HG03108 (cell line): ENCODE results near the gene HLCS.
"Not testable (repeated sequence)": the region's sequence is repeated elsewhere in the genome, so short reads cannot be mapped to it uniquely, and the experiment has no call there.

ENCODE experiments used
- ATAC-seq: cut with Tn5 transposase; IDR thresholded peaks from one replicate; pipeline ENCODE4 v1.9.1; 2021; ENCODE audit warnings: moderate library complexity; ENCODE audit not compliant: unreplicated experiment

The HLCS gene

GRCh38 chr21:36966066-36966820 lies at the start of gene HLCS:
Gene HLCS, minus strand, starts transcription at chr21:36966669. Its CDS starts 31 bp downstream, at chr21:36966638.
- peak; percentile 77 for ATAC-seq

- ATAC-seq, result peak; percentile 97
Measured at GRCh38 chr21:37009740-37010341, 43.4 kb upstream of the HLCS start.

GRCh38 chr21:37008724-37009123 lies 42.3 kb upstream of the HLCS start:
- ATAC-seq, result no peak

DNA sequence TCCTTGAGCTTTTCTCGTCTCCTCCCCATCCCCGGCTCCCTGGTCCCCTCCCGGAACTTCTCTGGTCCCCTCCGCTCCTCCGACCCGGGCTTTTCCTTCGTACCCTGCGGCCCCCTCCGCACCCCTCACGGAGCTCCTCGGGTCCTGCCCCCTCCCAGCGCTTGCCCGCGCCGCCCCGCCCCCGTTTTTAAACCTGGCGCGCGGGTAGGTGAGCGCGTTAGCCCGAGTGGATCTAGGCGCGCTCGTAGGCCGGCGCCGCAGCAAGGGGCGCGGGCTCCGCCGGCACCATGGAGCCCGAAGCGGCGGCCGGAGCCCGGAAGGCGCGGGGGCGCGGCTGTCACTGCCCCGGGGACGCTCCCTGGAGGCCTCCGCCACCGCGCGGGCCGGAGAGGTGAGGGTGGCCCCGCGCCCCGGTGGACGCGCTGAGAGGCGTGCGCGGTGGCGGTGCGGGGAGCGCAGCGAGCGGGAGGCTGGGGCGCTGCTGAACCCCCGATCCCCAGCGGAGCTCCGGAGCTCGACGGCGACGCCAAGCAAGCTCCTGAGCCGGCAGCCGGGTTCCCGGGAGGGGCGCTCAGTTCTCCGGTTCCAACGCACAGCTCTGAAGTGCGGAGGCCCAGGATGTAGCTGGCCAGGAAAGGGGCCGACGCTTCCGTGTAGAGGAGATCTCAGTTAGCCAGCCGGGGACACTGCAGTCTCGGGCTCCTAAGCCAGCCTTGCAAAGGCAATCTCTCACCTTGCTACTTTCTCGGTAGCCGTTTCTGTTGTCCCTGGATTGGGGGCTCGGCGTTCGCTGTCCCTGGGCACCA lies 40.2 kb upstream of the HLCS start, which contains the start of gene RIPPLY3:
TSS of gene RIPPLY3 (plus strand) at position 217 of the 806 bp plus-strand sequence. CDS start at position 288, 71 bp downstream.
- no peak for ATAC-seq

- ATAC-seq, result no peak
Measured at GRCh38 chr21:37005548-37006485, 39.3 kb upstream of the HLCS start.

DNA sequence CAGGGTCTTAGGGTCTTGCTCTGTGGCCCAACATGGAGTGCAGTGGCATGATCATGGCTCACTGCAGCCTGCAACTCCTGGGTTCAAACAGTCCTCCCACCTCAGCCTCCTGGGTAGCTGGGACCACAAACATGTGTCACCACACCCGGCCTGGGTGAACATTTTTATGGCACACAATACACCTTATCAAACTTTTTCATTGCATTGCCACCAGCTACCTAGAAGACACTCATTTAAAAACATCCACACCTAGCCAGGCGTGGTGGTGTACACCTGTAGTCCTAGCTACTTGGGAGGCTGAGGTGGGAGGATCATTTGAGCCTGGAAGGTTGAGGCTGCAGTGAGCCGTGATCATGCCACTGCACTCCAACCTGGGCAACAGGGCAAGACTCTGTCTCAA lies 37.4 kb upstream of the HLCS start:
- not testable (repeated sequence) for ATAC-seq

GRCh38 chr21:37002851-37003250 lies 36.4 kb upstream of the HLCS start:
- ATAC-seq, result not testable (repeated sequence)

DNA sequence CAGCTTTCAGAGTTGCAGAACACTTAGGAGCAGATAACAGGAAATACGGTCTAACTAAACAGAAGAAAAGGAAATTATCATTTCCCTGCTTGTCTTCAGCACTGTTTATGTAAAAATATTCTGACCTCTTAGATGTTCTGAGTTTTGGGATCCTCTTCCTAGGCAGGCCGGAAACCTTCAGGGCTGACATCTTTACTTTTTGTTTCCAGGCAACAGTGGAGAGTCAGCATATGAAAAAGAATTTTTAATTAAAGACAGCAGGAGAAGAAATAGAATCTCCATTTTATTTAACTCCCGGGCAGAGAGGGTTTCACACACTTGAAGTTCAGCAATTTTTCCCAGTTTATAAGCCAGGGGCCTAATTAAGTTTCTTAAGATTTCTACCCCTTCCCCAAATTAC lies 35.0 kb upstream of the HLCS start:
- ATAC-seq, result no peak

DNA sequence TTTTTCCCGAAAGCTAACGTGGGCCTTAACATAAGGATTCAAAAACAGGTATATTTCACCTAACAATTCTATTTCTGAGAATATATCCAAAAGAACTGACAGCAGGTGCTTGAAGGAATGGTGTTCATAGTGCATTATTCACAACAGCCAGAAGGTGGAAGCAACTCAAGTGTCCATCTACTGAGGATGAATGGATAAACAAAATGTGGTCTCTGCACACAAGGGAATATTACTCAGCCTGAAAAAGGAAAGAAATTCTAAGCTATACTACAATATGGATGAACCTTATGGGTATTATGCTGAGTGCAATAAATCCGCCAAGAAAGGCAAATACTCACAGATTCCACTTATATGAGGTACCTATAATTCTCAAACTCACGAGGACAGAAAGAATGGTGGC lies 33.9 kb upstream of the HLCS start:
- no peak for ATAC-seq

- no peak for ATAC-seq
Measured at GRCh38 chr21:36999131-36999898, 32.8 kb upstream of the HLCS start.

GRCh38 chr21:36995285-36995684 lies 28.8 kb upstream of the HLCS start:
- not testable (repeated sequence) for ATAC-seq

- ATAC-seq, result no peak
Measured at GRCh38 chr21:36994501-36995158, 28.2 kb upstream of the HLCS start.

DNA sequence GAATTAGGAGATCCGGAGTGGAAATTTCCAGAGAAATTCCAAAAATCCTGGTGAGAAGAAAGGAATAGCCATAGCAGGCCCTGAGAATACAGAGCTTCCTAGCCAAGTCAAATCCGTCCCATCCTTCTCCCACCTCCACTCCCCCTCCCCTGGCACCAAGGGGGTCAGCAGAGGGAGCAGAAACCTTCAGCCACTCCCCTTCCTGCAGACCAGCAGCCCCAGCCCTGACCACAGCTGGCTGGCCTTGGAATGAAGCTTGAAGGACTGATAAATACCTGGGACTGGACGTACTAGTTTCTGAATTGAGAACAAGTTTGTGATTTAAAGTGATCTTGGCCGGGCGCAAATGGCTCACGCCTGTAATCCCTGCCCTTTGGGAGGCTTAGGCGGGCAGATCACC lies 26.2 kb upstream of the HLCS start:
- ATAC-seq, result no peak

- ATAC-seq, result no peak
Measured at GRCh38 chr21:36990508-36991205, 24.2 kb upstream of the HLCS start.

DNA sequence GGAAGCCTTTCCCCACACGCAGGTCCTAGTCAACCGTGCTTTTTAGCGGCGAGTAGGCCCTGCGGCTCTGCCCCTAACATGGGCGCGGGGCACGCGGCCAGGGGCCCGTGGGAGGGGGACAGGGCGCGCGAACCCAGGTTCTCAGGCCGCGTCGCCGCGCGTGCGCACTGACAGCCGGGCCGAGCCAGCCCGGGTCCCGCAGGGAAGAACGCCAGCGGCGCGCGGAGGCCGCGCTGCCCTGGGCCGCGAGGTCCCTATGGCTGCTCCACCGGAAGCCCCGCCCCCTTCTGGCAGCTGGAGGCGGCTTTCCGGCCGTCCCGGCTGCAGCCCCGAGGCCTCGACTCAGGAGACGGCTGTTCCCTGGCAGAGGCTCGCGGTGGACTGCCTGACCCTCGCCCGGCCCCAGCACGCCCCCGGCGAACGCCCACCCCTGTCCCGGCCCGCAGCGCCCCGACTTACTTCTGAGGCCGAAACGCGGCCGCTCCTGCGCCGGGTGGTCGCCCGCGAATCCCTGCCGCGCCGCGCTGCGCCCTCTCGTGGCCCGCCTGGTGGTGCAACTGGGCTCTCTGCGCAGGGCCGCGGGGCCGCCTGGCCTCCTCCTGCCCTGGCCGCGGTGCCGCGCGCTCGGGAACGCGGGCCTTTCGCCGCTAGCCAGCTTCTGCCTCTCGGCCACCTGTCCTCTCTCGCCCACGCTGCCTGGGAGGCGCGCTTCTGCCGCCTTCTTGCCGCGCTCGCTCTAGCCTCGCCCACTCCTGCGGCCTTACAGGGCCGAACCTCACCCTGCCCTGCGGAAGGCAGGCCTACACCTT lies 23.4 kb upstream of the HLCS start:
- peak; percentile 91 for ATAC-seq

DNA sequence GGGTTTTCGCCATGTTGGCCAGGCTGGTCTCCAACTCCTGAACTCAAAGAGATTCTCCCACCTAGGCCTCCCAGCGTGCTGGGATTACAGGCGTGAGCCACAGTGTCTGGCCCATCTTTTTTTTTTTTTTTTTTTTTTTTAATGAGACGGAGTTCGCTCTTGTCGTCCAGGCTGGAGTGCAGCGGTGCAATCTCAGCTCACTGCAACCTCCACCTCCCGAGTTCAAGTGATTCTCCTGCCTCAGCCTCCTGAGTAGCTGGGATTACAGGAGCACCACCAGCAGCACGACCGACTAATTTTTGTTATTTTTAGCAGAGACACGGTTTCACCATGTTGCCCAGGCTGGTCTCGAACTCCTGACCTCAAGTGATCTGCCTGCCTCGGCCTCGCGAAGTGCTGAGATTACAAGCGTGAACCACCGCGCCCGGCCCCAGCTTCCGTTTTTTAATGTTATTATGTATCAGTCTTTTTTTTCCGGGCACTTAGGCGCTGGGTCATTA lies 22.8 kb upstream of the HLCS start:
- ATAC-seq, result not testable (repeated sequence)

DNA sequence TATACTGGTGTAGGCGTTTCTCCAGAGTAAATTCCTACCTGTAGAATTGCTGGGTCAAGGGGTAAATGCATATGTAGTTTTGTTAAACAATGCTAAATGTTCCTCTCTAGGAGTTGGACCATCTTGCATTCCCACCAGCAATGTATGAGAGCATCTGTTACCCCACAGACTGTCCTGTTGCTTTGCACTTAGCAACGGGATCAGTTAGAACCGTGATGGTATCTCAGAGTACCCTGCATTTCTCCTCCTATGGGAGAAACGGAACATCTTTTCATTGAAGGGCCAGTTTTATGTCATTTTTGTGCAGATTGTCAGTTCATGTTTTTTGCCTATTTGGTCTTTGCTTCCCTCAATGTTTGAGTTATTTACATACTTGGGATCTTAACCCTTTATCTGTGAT lies 22.1 kb upstream of the HLCS start:
- ATAC-seq, result no peak

- no peak for ATAC-seq
Measured at GRCh38 chr21:36987845-36988244, 21.4 kb upstream of the HLCS start.
